Measurements from ENCODE around the gene APOC3.

APOC3 gene

GRCh38 chr11:116828632-116829524, 829 bp upstream of the APOC3 start:
- Histone ChIP-seq H3K27me3 (replicated peaks) (no peaks in the 10 kb centered on the region), H3K4me3 (ENCODE audit: low read depth, low read length) (no peak overlapping the region), H3K27ac (no peak overlapping the region), H3K36me3 (replicated peaks) (no peaks in the 10 kb centered on the region)
- in situ Hi-C loops (cut with HindIII; ENCODE audit: low pct_ligation_motif_present, low sequenced_read_pairs) = no loop called here
- no peak for DNase-seq
- TF ChIP-seq, protein P1, sequence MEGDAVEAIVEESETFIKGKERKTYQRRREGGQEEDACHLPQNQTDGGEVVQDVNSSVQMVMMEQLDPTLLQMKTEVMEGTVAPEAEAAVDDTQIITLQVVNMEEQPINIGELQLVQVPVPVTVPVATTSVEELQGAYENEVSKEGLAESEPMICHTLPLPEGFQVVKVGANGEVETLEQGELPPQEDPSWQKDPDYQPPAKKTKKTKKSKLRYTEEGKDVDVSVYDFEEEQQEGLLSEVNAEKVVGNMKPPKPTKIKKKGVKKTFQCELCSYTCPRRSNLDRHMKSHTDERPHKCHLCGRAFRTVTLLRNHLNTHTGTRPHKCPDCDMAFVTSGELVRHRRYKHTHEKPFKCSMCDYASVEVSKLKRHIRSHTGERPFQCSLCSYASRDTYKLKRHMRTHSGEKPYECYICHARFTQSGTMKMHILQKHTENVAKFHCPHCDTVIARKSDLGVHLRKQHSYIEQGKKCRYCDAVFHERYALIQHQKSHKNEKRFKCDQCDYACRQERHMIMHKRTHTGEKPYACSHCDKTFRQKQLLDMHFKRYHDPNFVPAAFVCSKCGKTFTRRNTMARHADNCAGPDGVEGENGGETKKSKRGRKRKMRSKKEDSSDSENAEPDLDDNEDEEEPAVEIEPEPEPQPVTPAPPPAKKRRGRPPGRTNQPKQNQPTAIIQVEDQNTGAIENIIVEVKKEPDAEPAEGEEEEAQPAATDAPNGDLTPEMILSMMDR (IDR thresholded peaks at IDR 0.05; ENCODE audit: low read depth, low read length, missing control alignments) = no peak

GRCh38 chr11:116830184-116830912, 641 bp downstream of the APOC3 start:
- no peak overlapping the region for H3K27ac ChIP-seq
- TF ChIP-seq, protein P1 (IDR thresholded peaks at IDR 0.05; ENCODE audit: low read depth, low read length, missing control alignments) = no peak
- in situ Hi-C loops (cut with HindIII; ENCODE audit: low pct_ligation_motif_present, low sequenced_read_pairs) = no loop called here
- H3K27me3 ChIP-seq (replicated peaks) = no peaks in the 10 kb centered on the region
- no peaks in the 10 kb centered on the region for H3K36me3 ChIP-seq (replicated peaks)
- no peak overlapping the region for H3K4me3 ChIP-seq (ENCODE audit: low read depth, low read length)
- DNase-seq = no peak

DNA sequence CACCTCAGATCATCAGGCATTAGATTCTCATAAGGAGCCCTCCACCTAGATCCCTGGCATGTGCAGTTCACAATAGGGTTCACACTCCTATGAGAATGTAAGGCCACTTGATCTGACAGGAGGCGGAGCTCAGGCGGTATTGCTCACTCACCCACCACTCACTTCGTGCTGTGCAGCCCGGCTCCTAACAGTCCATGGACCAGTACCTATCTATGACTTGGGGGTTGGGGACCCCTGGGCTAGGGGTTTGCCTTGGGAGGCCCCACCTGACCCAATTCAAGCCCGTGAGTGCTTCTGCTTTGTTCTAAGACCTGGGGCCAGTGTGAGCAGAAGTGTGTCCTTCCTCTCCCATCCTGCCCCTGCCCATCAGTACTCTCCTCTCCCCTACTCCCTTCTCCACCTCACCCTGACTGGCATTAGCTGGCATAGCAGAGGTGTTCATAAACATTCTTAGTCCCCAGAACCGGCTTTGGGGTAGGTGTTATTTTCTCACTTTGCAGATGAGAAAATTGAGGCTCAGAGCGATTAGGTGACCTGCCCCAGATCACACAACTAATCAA, 2.2 kb downstream of the APOC3 start:
- H3K4me3 ChIP-seq (ENCODE audit: low read depth, low read length) = no peak overlapping the region
- H3K36me3 ChIP-seq (replicated peaks) = no peaks in the 10 kb centered on the region
- in situ Hi-C loops (cut with HindIII; ENCODE audit: low pct_ligation_motif_present, low sequenced_read_pairs) = no loop called here
- DNase-seq = no peak
- H3K27me3 ChIP-seq (replicated peaks) = no peaks in the 10 kb centered on the region
- TF ChIP-seq, protein P1 (IDR thresholded peaks at IDR 0.05; ENCODE audit: low read depth, low read length, missing control alignments) = no peak
- H3K27ac ChIP-seq = no peak overlapping the region

DNA sequence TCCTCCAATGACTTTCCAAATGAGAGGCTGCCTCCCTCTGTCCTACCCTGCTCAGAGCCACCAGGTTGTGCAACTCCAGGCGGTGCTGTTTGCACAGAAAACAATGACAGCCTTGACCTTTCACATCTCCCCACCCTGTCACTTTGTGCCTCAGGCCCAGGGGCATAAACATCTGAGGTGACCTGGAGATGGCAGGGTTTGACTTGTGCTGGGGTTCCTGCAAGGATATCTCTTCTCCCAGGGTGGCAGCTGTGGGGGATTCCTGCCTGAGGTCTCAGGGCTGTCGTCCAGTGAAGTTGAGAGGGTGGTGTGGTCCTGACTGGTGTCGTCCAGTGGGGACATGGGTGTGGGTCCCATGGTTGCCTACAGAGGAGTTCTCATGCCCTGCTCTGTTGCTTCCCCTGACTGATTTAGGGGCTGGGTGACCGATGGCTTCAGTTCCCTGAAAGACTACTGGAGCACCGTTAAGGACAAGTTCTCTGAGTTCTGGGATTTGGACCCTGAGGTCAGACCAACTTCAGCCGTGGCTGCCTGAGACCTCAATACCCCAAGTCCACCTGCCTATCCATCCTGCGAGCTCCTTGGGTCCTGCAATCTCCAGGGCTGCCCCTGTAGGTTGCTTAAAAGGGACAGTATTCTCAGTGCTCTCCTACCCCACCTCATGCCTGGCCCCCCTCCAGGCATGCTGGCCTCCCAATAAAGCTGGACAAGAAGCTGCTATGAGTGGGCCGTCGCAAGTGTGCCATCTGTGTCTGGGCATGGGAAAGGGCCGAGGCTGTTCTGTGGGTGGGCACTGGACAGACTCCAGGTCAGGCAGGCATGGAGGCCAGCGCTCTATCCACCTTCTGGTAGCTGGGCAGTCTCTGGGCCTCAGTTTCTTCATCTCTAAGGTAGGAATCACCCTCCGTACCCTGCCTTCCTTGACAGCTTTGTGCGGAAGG, 2.9 kb downstream of the APOC3 start:
- no peak for DNase-seq
- no peak overlapping the region for H3K27ac ChIP-seq
- H3K4me3 ChIP-seq (ENCODE audit: low read depth, low read length) = no peak overlapping the region
- H3K36me3 ChIP-seq (replicated peaks) = no peaks in the 10 kb centered on the region
- in situ Hi-C loops (cut with HindIII; ENCODE audit: low pct_ligation_motif_present, low sequenced_read_pairs) = no loop called here
- no peaks in the 10 kb centered on the region for H3K27me3 ChIP-seq (replicated peaks)
- TF ChIP-seq, protein P1 (IDR thresholded peaks at IDR 0.05; ENCODE audit: low read depth, low read length, missing control alignments) = no peak

DNA sequence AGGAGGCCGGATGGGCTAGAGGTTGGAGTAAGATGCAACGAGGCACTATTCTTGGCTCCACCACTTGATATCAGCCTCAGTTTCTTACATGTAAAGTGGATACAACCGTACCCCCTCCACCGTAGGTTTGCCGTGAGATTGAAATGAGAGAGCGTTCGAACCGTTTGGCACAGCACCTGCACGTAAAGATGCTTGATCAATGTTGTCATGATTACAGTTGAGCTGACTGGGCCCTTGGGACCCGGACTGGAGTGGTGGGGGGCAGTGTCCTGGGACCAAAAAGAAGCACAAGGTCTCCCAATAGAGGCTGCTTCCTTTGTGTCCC, 3.7 kb downstream of the APOC3 start:
- H3K27ac ChIP-seq = no peak overlapping the region
- in situ Hi-C loops (cut with HindIII; ENCODE audit: low pct_ligation_motif_present, low sequenced_read_pairs) = no loop called here
- H3K4me3 ChIP-seq (ENCODE audit: low read depth, low read length) = no peak overlapping the region
- no peaks in the 10 kb centered on the region for H3K27me3 ChIP-seq (replicated peaks)
- no peak for DNase-seq
- TF ChIP-seq, protein P1 (IDR thresholded peaks at IDR 0.05; ENCODE audit: low read depth, low read length, missing control alignments) = no peak
- H3K36me3 ChIP-seq (replicated peaks) = no peaks in the 10 kb centered on the region

All from brain microvascular endothelial cell (primary cell).